B cell (primary cell): ENCODE data around the gene ELMOD3. TPM values are rescaled to one million over a fixed set of nuclear protein-coding genes. Genes with fewer than 3 reads are reported as not detected.

Experiments
- ATAC-seq: fragments of 200-7000 bp; cut with Tn5 transposase; one replicate; pipeline ENCODE4 v1.10.0; 2021; ENCODE audit warnings: low read depth, mild to moderate bottlenecking, moderate number of reproducible peaks, moderate library complexity
- CTCF ChIA-PET: fragments of 350-600 bp; sonication (Branson Sonifier 250); formaldehyde crosslinking; loops from one replicate; lab custom pipeline; 2021; ENCODE audit warnings: antibody characterized with exemption, inconsistent platforms; lab: Charles Lee
- POLR2A ChIA-PET: fragments of 350-600 bp; sonication (Branson Sonifier 250); formaldehyde crosslinking; loops from one replicate; lab custom pipeline; 2021; ENCODE audit warnings: antibody characterized with exemption; lab: Charles Lee
- DNase-seq: peaks from one replicate; pipeline ENCODE4 v3.0.0; 2013
- H2AFZ ChIP-seq: 2 replicates; pipeline ENCODE4 v1.6.1; 2012; ENCODE audit warnings: mild to moderate bottlenecking, low read depth, low read length; ENCODE audit not compliant: insufficient read depth, poor library complexity, severe bottlenecking
- H3K27ac ChIP-seq, 2 donors: 1 replicate in 1 of 2; 2 replicates in 1 of 2; pipeline ENCODE4 v1.5.1; 2012 to 2013; ENCODE audit warnings: low read length in 2 of 2, mild to moderate bottlenecking in 2 of 2, moderate library complexity in 1 of 2
- H3K27me3 ChIP-seq, 4 experiments: fragments of 200-600 bp in 1 of 4; sonication (generic) in 1 of 4; replicated peaks in 1 of 4; 1 replicate in 2 of 4; 2 replicates in 2 of 4; pipeline versions ENCODE4 v1.6.1 to v1.7.0; 2013 to 2016; ENCODE audit warnings: low read length in 3 of 4, mild to moderate bottlenecking in 2 of 4, mixed read lengths in 1 of 4, moderate library complexity in 1 of 4; ENCODE audit not compliant: insufficient read depth in 4 of 4, control insufficient read depth in 3 of 4; ENCODE audit errors: control extremely low read depth in 1 of 4
- H3K36me3 ChIP-seq, 2 experiments: replicated peaks in 1 of 2; 1 replicate in 1 of 2; 2 replicates in 1 of 2; pipeline versions ENCODE4 v1.6.1 to v1.7.1; 2013; ENCODE audit warnings: low read length in 1 of 2; ENCODE audit not compliant: insufficient read depth in 2 of 2, control insufficient read depth in 1 of 2; ENCODE audit errors: control extremely low read depth in 1 of 2, extremely low read depth in 1 of 2
- H3K4me1 ChIP-seq, 2 donors: fragments of 200-600 bp in 1 of 2; sonication (generic) in 1 of 2; 1 replicate in 1 of 2; 2 replicates in 1 of 2; pipeline versions ENCODE4 v1.5.1 to v1.6.1; 2013 to 2017; ENCODE audit warnings: low read length in 2 of 2; ENCODE audit not compliant: control insufficient read depth in 2 of 2, insufficient read depth in 2 of 2
- H3K4me2 ChIP-seq: replicated peaks from 2 replicates; pipeline ENCODE3; 2012; ENCODE audit warnings: mild to moderate bottlenecking, low read depth, low read length; ENCODE audit not compliant: poor library complexity, severe bottlenecking
- H3K4me3 ChIP-seq, 5 experiments: fragments of 200-600 bp in 1 of 5; sonication (generic) in 1 of 5; 1 replicate in 3 of 5; 2 replicates in 2 of 5; pipeline versions ENCODE4 v1.5.1 to v1.7.0; 2011 to 2016; ENCODE audit warnings: low read length in 4 of 5, mild to moderate bottlenecking in 4 of 5, low read depth in 2 of 5, control low read depth in 1 of 5, moderate library complexity in 1 of 5; ENCODE audit not compliant: insufficient read depth in 1 of 5; ENCODE audit errors: control extremely low read depth in 1 of 5, extremely low read depth in 1 of 5
- H3K79me2 ChIP-seq: fragments of 200-600 bp; sonication (generic); one replicate; pipeline ENCODE4 v1.6.0; 2016; ENCODE audit warnings: low read length; ENCODE audit not compliant: control insufficient read depth, insufficient read depth
- H3K9ac ChIP-seq: fragments of 200-600 bp; sonication (generic); 2 replicates; pipeline ENCODE4 v1.6.1; 2017; ENCODE audit warnings: mild to moderate bottlenecking, low read length, moderate library complexity
- H3K9me3 ChIP-seq, 3 donors: one replicate each; pipeline versions ENCODE4 v1.6.1 to v1.7.1; 2013; ENCODE audit warnings: low read length in 2 of 3; ENCODE audit not compliant: control insufficient read depth in 2 of 3, insufficient read depth in 1 of 3; ENCODE audit errors: control extremely low read depth in 1 of 3
- H4K20me1 ChIP-seq: 2 replicates; pipeline ENCODE4 v1.6.0; 2012; ENCODE audit warnings: mild to moderate bottlenecking, low read length; ENCODE audit not compliant: insufficient read depth, control insufficient read depth, poor library complexity, severe bottlenecking
- H3K27ac Mint-ChIP-seq: one replicate; pipeline ENCODE4 v1.8.0; 2021; ENCODE audit warnings: mixed read lengths
- H3K27me3 Mint-ChIP-seq: one replicate; pipeline ENCODE4 v1.8.0; 2021; ENCODE audit warnings: mixed read lengths
- H3K4me1 Mint-ChIP-seq: one replicate; pipeline ENCODE4 v1.8.0; 2021; ENCODE audit warnings: mixed read lengths
- H3K4me3 Mint-ChIP-seq: one replicate; pipeline ENCODE4 v1.8.0; 2021; ENCODE audit warnings: mixed read lengths
- H3K9me3 Mint-ChIP-seq: one replicate; pipeline ENCODE4 v1.8.0; 2022; ENCODE audit warnings: mixed read lengths; ENCODE audit not compliant: insufficient read depth
- CTCF ChIP-seq: fragments of 200-600 bp; IDR thresholded peaks from one replicate; pipeline ENCODE4 v1.8.0; 2022; ENCODE audit warnings: antibody characterized with exemption, mild to moderate bottlenecking
- EZH2 ChIP-seq: IDR thresholded peaks from 2 replicates; pipeline ENCODE4 v1.6.1; 2012; ENCODE audit warnings: borderline replicate concordance, low read depth, mild to moderate bottlenecking, moderate library complexity, low read length; ENCODE audit not compliant: insufficient read depth, poor library complexity, severe bottlenecking
- WGBS: methylation state at CpG from one replicate; pipeline ENCODE4 v1.1.5; 2013; ENCODE audit warnings: missing lambda C conversion rate; ENCODE audit not compliant: insufficient coverage; 5-methylcytosine and 5-hydroxymethylcytosine counted together
- intact Hi-C: fragments of 100-400 bp; cut with micrococcal nuclease; formaldehyde crosslinking; loops from one replicate; pipeline ENCODE4 v1.10.0; 2022
- polyA plus RNA-seq: library from polyadenylated mRNA; depleted of rRNA; stranded (reverse); fragments of >200 nt; gene quantifications from 2 replicates; pipeline ENCODE4 v1.2.3, GENCODE V29; 2012
- total RNA-seq, 2 donors: library from RNA; stranded (reverse); fragments of 120-200 nt in 1 of 2; gene quantifications; 1 replicate in 1 of 2; 2 replicates in 1 of 2; pipeline versions ENCODE4 v1.2.3 to v1.2.4, GENCODE V29; 2013 to 2022

Gene ELMOD3
- total and polyA plus RNA-seq, 2 donors (not counting 1 experiment from before 2014, with no cell fraction given): 34.3 to 57.6 TPM

- Mint-ChIP-seq H3K4me1 (peaks cover 38% of the 10 kb centered on the region), H3K27me3 (no peaks in the 10 kb centered on the region), H3K4me3 (no peak overlapping the region), H3K27ac (peak overlapping the region; percentile 26), H3K9me3 (no peaks in the 10 kb centered on the region)
- peaks cover 0 to 4% (median 0%) of the 10 kb centered on the region in 3 donors for H3K9me3 ChIP-seq
- H3K4me1 ChIP-seq: peaks cover 30 to 40% of the 10 kb centered on the region in 2 donors
- H4K20me1 ChIP-seq: no peaks in the 10 kb centered on the region
- TF ChIP-seq CTCF (no peak), EZH2 (no peak)
- ChIA-PET POLR2A (no interaction called here), CTCF (no interaction called here)
- H3K9ac ChIP-seq: no peak overlapping the region
- no peak overlapping the region for H3K27ac ChIP-seq
- no peaks in the 10 kb centered on the region for H3K36me3 ChIP-seq
- H3K4me3 ChIP-seq: no peak overlapping the region
- 71% methylated on average over 19 of the region's 21 CpGs for WGBS
- no peaks in the 10 kb centered on the region for H3K27me3 ChIP-seq
- peak overlapping the region; percentile 34 for H3K4me2 ChIP-seq
- intact Hi-C loops: no loop called here
- H3K79me2 ChIP-seq: no peaks in the 10 kb centered on the region
- peak; percentile 32 for DNase-seq
- H2AFZ ChIP-seq: no peak overlapping the region
- ATAC-seq: no peak
Observed at GRCh38 chr2:85435220-85435958, 80.8 kb downstream of the ELMOD3 start.
